Measurements from ENCODE around the gene UBXN7. TPM values are rescaled to one million over a fixed set of nuclear protein-coding genes. Genes with fewer than 3 reads are reported as not detected.

Gene UBXN7
- total and polyA plus RNA-seq, 9 of the 15 experiments (the other 6 are each of a cell fraction or from before 2014, with no cell fraction given): 3.5 to 44.6 (median 13.4) TPM

DNA sequence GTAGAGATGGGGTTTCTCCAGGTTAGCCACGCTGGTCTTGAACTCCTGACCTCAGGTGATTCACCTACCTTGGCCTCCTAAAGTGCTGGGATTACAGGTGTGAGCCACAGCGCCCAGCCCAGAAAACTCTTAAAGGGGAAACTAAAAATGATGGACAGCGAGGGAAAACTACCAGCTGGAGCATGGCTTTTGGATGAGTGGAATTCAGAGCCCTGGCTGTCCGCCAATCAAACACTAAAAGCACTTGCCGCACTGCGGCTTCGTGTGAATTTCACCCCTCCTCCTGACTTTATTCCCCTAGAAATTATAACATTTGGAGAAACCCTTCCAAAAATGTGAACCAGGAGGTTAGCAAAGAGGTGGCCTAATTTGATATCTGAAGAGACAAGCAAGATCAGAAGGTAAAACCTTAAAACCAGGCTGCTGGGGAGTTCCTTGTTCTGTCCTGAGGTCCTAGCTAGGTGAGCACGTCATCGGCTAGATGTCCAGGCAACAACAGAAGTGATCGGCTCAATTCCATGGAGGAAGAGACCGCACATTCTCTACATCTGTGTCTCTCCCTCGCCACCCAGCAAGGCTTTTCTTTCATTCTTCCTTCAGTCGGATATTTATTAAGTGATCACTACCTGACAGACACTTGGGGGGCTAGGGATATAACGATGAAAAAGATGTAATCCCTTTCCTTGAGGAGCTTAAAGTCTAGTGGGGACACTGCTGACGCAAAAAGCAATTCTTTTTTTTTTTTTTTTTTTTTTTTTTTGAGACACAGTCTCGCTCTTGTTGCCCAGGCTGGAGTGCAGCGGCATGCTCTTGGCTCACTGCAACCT lies 95.7 kb downstream of the UBXN7 start (continued):
- TF ChIP-seq, protein P1, sequence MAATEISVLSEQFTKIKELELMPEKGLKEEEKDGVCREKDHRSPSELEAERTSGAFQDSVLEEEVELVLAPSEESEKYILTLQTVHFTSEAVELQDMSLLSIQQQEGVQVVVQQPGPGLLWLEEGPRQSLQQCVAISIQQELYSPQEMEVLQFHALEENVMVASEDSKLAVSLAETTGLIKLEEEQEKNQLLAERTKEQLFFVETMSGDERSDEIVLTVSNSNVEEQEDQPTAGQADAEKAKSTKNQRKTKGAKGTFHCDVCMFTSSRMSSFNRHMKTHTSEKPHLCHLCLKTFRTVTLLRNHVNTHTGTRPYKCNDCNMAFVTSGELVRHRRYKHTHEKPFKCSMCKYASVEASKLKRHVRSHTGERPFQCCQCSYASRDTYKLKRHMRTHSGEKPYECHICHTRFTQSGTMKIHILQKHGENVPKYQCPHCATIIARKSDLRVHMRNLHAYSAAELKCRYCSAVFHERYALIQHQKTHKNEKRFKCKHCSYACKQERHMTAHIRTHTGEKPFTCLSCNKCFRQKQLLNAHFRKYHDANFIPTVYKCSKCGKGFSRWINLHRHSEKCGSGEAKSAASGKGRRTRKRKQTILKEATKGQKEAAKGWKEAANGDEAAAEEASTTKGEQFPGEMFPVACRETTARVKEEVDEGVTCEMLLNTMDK (IDR thresholded peaks at IDR 0.05; ENCODE audit: borderline replicate concordance, insufficient read depth, low read depth, low read length, poor library complexity, severe bottlenecking): no peak
- TF ChIP-seq U2AF2 (optimal IDR thresholded peaks at IDR 0.05; ENCODE audit: low read depth, low read length) (no peak), RHOXF2B (CRISPR knock-in tag; conservative IDR thresholded peaks at IDR 0.05) (no peak), ESRRA (IDR thresholded peaks at IDR 0.05; ENCODE audit: borderline replicate concordance, low read depth) (no peak), TBP (optimal IDR thresholded peaks at IDR 0.05; ENCODE audit: low read depth, low read length) (peak; percentile 11), TAF9B (IDR thresholded peaks at IDR 0.05; ENCODE audit: partially characterized antibody) (no peak), ZNF316 (IDR thresholded peaks at IDR 0.05) (no peak), TFAM (CRISPR knock-in tag; conservative IDR thresholded peaks at IDR 0.05) (no peak), FOXA3 (CRISPR knock-in tag; conservative IDR thresholded peaks at IDR 0.05 in 1 of 2, IDR thresholded peaks at IDR 0.05 in 1 of 2) (0 out of 4 replicates have a peak, but pooled peaks of 1 of the 2 experiments have one; percentile 25), ZNF77 (CRISPR knock-in tag; IDR thresholded peaks at IDR 0.05) (no peak)
- TF ChIP-seq, protein P2, sequence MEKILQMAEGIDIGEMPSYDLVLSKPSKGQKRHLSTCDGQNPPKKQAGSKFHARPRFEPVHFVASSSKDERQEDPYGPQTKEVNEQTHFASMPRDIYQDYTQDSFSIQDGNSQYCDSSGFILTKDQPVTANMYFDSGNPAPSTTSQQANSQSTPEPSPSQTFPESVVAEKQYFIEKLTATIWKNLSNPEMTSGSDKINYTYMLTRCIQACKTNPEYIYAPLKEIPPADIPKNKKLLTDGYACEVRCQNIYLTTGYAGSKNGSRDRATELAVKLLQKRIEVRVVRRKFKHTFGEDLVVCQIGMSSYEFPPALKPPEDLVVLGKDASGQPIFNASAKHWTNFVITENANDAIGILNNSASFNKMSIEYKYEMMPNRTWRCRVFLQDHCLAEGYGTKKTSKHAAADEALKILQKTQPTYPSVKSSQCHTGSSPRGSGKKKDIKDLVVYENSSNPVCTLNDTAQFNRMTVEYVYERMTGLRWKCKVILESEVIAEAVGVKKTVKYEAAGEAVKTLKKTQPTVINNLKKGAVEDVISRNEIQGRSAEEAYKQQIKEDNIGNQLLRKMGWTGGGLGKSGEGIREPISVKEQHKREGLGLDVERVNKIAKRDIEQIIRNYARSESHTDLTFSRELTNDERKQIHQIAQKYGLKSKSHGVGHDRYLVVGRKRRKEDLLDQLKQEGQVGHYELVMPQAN (IDR thresholded peaks at IDR 0.05; ENCODE audit: borderline replicate concordance): no peak

All from K562 (cell line).